ENCODE results near the gene ST6GAL1.

GRCh38 chr3:187068787-187069186, 138.5 kb downstream of the ST6GAL1 start:
- TF ChIP-seq, protein P1, sequence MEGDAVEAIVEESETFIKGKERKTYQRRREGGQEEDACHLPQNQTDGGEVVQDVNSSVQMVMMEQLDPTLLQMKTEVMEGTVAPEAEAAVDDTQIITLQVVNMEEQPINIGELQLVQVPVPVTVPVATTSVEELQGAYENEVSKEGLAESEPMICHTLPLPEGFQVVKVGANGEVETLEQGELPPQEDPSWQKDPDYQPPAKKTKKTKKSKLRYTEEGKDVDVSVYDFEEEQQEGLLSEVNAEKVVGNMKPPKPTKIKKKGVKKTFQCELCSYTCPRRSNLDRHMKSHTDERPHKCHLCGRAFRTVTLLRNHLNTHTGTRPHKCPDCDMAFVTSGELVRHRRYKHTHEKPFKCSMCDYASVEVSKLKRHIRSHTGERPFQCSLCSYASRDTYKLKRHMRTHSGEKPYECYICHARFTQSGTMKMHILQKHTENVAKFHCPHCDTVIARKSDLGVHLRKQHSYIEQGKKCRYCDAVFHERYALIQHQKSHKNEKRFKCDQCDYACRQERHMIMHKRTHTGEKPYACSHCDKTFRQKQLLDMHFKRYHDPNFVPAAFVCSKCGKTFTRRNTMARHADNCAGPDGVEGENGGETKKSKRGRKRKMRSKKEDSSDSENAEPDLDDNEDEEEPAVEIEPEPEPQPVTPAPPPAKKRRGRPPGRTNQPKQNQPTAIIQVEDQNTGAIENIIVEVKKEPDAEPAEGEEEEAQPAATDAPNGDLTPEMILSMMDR (IDR thresholded peaks at IDR 0.05) = no peak
- TF ChIP-seq EP300 (IDR thresholded peaks at IDR 0.05) = no peak
